Body of pancreas (tissue), 4 donors: ENCODE results near the gene FAM47E.

Experiments
- POLR2A ChIP-seq, 3 donors: fragments of 450-650 bp; IDR thresholded peaks; one replicate each; pipeline ENCODE4 v1.6.1; 2016; ENCODE audit warnings: antibody characterized with exemption in 3 of 3, mild to moderate bottlenecking in 2 of 3
- TF ChIP-seq, protein P1 (sequence below), 7 experiments: fragments of 450-650 bp in 4 of 7; fragments of 200-600 bp in 3 of 7; sonication (generic) in 3 of 7; IDR thresholded peaks; one replicate each; pipeline ENCODE4 v1.5.1; 2016 to 2019; ENCODE audit warnings: antibody characterized with exemption in 7 of 7

DNA sequence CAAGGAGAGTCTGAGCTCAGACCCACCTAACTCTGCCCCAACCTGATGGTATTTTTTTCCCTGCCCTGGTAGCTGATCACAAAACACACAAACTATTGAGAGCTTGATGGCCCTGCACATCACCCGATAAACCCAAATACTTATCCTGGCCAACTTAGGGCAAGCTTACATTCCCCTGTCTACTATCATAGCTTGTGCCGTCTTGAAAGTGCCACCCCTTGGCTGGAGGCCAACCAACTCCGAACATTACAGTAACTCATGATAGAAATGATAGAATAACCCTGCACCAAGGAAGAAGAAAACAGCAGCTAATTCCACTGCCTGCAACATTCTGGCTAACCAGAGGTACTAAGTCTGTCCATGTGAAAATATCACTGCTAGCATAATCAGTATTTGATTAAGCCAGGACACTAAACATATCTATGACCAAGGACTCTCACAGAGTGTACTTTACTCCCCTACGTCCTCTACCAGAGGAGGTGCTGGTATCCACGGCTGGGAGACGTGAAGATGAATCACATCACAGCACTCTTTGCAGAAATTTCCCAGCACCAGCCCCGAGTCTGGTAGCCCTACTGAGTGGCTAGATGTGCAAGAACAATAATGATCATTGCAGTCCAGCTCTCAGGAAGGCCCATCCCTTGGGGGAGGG is 63.9 kb downstream of the FAM47E start:
- TF ChIP-seq, protein P1, sequence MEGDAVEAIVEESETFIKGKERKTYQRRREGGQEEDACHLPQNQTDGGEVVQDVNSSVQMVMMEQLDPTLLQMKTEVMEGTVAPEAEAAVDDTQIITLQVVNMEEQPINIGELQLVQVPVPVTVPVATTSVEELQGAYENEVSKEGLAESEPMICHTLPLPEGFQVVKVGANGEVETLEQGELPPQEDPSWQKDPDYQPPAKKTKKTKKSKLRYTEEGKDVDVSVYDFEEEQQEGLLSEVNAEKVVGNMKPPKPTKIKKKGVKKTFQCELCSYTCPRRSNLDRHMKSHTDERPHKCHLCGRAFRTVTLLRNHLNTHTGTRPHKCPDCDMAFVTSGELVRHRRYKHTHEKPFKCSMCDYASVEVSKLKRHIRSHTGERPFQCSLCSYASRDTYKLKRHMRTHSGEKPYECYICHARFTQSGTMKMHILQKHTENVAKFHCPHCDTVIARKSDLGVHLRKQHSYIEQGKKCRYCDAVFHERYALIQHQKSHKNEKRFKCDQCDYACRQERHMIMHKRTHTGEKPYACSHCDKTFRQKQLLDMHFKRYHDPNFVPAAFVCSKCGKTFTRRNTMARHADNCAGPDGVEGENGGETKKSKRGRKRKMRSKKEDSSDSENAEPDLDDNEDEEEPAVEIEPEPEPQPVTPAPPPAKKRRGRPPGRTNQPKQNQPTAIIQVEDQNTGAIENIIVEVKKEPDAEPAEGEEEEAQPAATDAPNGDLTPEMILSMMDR (IDR thresholded peaks at IDR 0.05), result no peak
- no peak for TF ChIP-seq POLR2A (IDR thresholded peaks at IDR 0.05)
